ENCODE results near the gene OSMR. TPM values are rescaled to one million over a fixed set of nuclear protein-coding genes. Genes with fewer than 3 reads are reported as not detected.

Gene OSMR
- polyA plus RNA-seq, 1 of the 3 experiments (the other 2 are of a cell fraction): 56.0 TPM

- H3K4me3 ChIP-seq (ENCODE audit: low read depth in 2 of 2, low read length in 1 of 2): peak overlapping the region; percentile 67 to 86; a peak in 3 of 4 replicates
- no peak overlapping the region for H2AFZ ChIP-seq (ENCODE audit: low read depth)
- no peaks in the 10 kb centered on the region; a peak in 1 of 4 replicates for H3K4me1 ChIP-seq (ENCODE audit: control insufficient read depth in 1 of 2, insufficient read depth in 2 of 2, low read depth in 1 of 2, low read length in 1 of 2)
- peak overlapping the region in 1 of 2 experiments; percentile 95; a peak in 1 of 4 replicates for H3K27ac ChIP-seq (ENCODE audit: low read depth in 2 of 2, low read length in 1 of 2)
- no peak for TF ChIP-seq TEAD4 (IDR thresholded peaks at IDR 0.05; ENCODE audit: borderline replicate concordance, insufficient read depth)
- TF ChIP-seq RAD21 (IDR thresholded peaks at IDR 0.05; ENCODE audit: low read length): no peak
- TF ChIP-seq SIN3A (IDR thresholded peaks at IDR 0.05; ENCODE audit: borderline replicate concordance, low read depth, low read length): no peak
- TF ChIP-seq MAX (IDR thresholded peaks at IDR 0.05; ENCODE audit: low read depth): no peak
- no peak for TF ChIP-seq REST (IDR thresholded peaks at IDR 0.05; ENCODE audit: low read depth, low read length)
- TF ChIP-seq, protein P1, sequence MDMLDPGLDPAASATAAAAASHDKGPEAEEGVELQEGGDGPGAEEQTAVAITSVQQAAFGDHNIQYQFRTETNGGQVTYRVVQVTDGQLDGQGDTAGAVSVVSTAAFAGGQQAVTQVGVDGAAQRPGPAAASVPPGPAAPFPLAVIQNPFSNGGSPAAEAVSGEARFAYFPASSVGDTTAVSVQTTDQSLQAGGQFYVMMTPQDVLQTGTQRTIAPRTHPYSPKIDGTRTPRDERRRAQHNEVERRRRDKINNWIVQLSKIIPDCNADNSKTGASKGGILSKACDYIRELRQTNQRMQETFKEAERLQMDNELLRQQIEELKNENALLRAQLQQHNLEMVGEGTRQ (IDR thresholded peaks at IDR 0.05; ENCODE audit: borderline replicate concordance, low read depth, low read length): no peak
- TF ChIP-seq FOXJ3 (CRISPR knock-in tag; IDR thresholded peaks at IDR 0.05): no peak
- no peak for TF ChIP-seq NRF1 (IDR thresholded peaks at IDR 0.05; ENCODE audit: low read depth, low read length)
- TF ChIP-seq GABPA (IDR thresholded peaks at IDR 0.05; ENCODE audit: low read depth): no peak
- TF ChIP-seq TCF12 (IDR thresholded peaks at IDR 0.05): no peak
- peak overlapping the region; percentile 70 for H3K4me2 ChIP-seq
- no peaks in the 10 kb centered on the region for H4K20me1 ChIP-seq (ENCODE audit: insufficient read depth)
- H3K9me3 ChIP-seq: peaks cover 7% of the 10 kb centered on the region; the same call in 1 of the 2 replicates
- DNase-seq: no peak
- WGBS (ENCODE audit: low lambda C conversion rate): 42% methylated on average over 9 of the region's 9 CpGs
- peaks cover 4 to 24% of the 10 kb centered on the region in 2 experiments for H3K36me3 ChIP-seq (replicated peaks in 1 of 2; ENCODE audit: control insufficient read depth in 1 of 2, insufficient read depth in 2 of 2, low read length in 1 of 2)
- H3K9me2 ChIP-seq: no peaks in the 10 kb centered on the region
- ChIA-PET CTCF (interaction anchor here (1.3 to 1.9 kb wide), 2 partner anchors 38 to 406 kb away, joined by 5 to 7 read pairs; no protein-coding TSS in a partner anchor), POLR2A (no interaction called here)
- H3K27me3 ChIP-seq (ENCODE audit: insufficient read depth): no peaks in the 10 kb centered on the region
- no peaks in the 10 kb centered on the region for H3F3A ChIP-seq (replicated peaks; ENCODE audit: insufficient read depth)
- peak overlapping the region; percentile 98 for H3K9ac ChIP-seq
- peaks cover 86% of the 10 kb centered on the region for H3K79me2 ChIP-seq (ENCODE audit: insufficient read depth)
These were observed 1.9 kb downstream of the OSMR start for GRCh38 chr5:38847559-38848347.

- no peaks in the 10 kb centered on the region for H3K27me3 ChIP-seq (ENCODE audit: insufficient read depth)
- H3K9me3 ChIP-seq: peaks cover 7% of the 10 kb centered on the region; the same call in 1 of the 2 replicates
- H3K9ac ChIP-seq: no peak overlapping the region
- H3K36me3 ChIP-seq (replicated peaks in 1 of 2; ENCODE audit: control insufficient read depth in 1 of 2, insufficient read depth in 2 of 2, low read length in 1 of 2): peaks cover 4 to 24% of the 10 kb centered on the region in 2 experiments
- H3K4me1 ChIP-seq (ENCODE audit: control insufficient read depth in 1 of 2, insufficient read depth in 2 of 2, low read depth in 1 of 2, low read length in 1 of 2): no peaks in the 10 kb centered on the region; a peak in 2 of 4 replicates
- no peak for DNase-seq
- H3F3A ChIP-seq (replicated peaks; ENCODE audit: insufficient read depth): peaks cover 6% of the 10 kb centered on the region
- ChIA-PET CTCF (no interaction called here), POLR2A (no interaction called here)
- peak overlapping the region; percentile 67 to 86; a peak in 2 of 4 replicates for H3K4me3 ChIP-seq (ENCODE audit: low read depth in 2 of 2, low read length in 1 of 2)
- no peak overlapping the region for H2AFZ ChIP-seq (ENCODE audit: low read depth)
- peak overlapping the region; percentile 70 for H3K4me2 ChIP-seq
- 33% methylated on average over 2 of the region's 2 CpGs for WGBS (ENCODE audit: low lambda C conversion rate)
- no peak overlapping the region for H3K27ac ChIP-seq (ENCODE audit: low read depth in 2 of 2, low read length in 1 of 2)
- H3K9me2 ChIP-seq: no peaks in the 10 kb centered on the region
- peaks cover 91% of the 10 kb centered on the region for H3K79me2 ChIP-seq (ENCODE audit: insufficient read depth)
- H4K20me1 ChIP-seq (ENCODE audit: insufficient read depth): no peaks in the 10 kb centered on the region
- TF ChIP-seq IRF3 (IDR thresholded peaks at IDR 0.05; ENCODE audit: low read depth, low read length) (no peak), FOXM1 (IDR thresholded peaks at IDR 0.05; ENCODE audit: low read depth) (no peak), FOSL2 (IDR thresholded peaks at IDR 0.05; ENCODE audit: borderline replicate concordance, low read depth) (no peak), NFIC (IDR thresholded peaks at IDR 0.05; ENCODE audit: borderline replicate concordance) (no peak), MEF2A (IDR thresholded peaks at IDR 0.05; ENCODE audit: borderline replicate concordance, low read depth) (no peak), EZH2phosphoT487 (IDR thresholded peaks at IDR 0.05; ENCODE audit: borderline replicate concordance, low read depth) (no peak), JUND (IDR thresholded peaks at IDR 0.05) (no peak), TAF1 (IDR thresholded peaks at IDR 0.05; ENCODE audit: borderline replicate concordance, low read depth, low read length) (no peak), RCOR1 (IDR thresholded peaks at IDR 0.05; ENCODE audit: low read length) (no peak), POLR2AphosphoS5 (IDR thresholded peaks at IDR 0.05; ENCODE audit: low read depth, low read length) (no peak), RFX5 (IDR thresholded peaks at IDR 0.05; ENCODE audit: low read length) (no peak)
These were observed 2.8 kb downstream of the OSMR start for GRCh38 chr5:38848637-38849036.

Measured in SK-N-SH (cell line).